Activated CD4-positive, alpha-beta T cell treated with anti-CD3 and anti-CD28 coated beads for 24 hours (primary cell): ENCODE data around the gene ARFGAP3.
A peak's percentile ranks its signal among the peaks of the same experiment; 100 is the strongest.

Experiments
- DNase-seq, 2 donors: peaks; one replicate each; pipeline ENCODE4 v3.0.0-alpha.2; 2020; ENCODE audit warnings: low read depth in 2 of 2

ARFGAP3 gene

GRCh38 chr22:42883970-42884369, 26.9 kb upstream of the ARFGAP3 start:
- DNase-seq: no peak

- no peak for DNase-seq
Measured at GRCh38 chr22:42883121-42883520, 26.0 kb upstream of the ARFGAP3 start.

DNA sequence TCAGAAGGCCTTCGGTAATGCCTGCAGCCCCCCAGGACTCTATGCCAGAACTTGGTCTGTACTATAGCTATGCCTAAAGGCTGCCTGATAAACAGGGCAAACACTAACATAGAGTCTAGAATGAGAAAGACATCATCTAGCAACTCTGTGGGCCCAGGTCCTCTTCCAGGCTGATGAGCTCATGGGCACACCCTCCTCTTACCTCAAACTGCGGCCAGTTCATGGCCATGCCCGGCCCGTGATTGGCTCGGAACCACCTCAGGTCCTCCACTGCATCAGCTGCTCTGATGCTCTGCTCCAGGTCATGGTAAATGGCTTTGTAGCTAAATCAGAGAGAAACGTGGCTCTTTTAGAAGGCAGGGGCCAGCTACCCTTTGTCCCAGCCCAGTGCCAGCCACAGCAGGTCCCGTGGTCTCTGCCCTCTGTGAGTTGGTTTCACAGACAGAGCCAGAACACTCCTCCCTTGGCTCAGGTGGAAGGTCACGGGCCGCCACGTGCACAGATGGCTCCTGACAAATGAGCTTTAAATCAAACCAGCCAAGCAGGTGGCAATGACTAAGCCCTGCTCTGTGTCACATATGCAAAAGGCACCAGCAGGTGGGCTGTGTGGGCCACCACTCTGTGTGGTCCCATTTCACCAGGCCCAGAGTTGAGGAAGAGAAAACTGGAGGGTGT, 25.0 kb upstream of the ARFGAP3 start:
- DNase-seq: no peak

DNA sequence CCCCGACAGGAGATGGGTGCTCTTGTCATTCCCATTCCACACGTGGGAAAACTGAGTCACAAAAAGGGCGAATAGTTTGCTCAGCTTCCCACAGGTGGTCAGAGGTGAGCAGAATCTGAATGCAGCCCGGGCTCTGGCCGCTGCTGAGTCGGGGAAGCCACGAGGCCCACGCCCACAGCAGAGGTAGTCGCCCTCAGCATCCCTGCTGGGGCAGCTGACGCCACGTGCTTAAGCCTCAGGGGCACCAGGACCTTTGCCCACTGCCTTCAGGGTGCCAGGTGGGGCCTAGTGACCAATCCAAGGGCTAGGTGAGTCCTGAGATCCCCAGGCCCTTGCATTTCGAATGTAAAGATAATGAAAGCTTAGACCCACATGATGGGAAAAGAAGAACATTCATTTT, 24.2 kb upstream of the ARFGAP3 start:
- no peak for DNase-seq

- DNase-seq: no peak
Measured at GRCh38 chr22:42880815-42881214, 23.7 kb upstream of the ARFGAP3 start.

DNA sequence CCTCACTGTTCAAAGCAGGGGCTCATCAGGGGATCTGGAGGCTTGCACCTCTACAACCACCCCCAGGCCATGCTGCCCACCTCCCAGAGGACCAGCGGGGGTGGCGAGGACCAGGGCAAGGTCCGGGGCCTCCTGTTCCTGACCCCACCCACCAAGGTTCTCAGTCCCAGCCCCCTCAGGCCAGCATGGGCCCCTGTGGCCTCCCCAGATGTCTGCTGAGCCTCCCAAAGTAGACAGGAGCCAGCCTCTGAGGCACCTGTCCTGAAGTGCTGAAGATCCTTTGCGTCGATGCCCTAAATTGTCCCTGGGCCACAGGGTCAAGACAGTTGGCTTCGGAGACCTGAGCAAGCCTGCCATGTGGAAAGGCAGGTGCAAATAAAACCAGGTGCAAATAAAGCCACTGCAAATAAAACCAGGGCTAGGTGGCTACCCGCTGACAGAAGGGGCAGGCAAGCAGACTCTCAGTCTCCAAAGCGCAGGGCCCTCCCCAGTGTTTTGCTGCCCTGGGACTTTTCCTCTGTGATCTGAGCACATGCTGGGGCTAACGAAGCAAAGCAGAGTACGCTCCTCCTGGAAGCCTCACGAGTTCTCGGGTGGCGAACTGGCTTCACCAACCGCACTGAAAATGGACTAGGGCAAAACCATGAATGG, 22.4 kb upstream of the ARFGAP3 start:
- DNase-seq: no peak

GRCh38 chr22:42878561-42879305, 21.7 kb upstream of the ARFGAP3 start:
- no peak for DNase-seq

- no peak for DNase-seq
Measured at GRCh38 chr22:42877597-42878340, 20.7 kb upstream of the ARFGAP3 start.

- no peak for DNase-seq
Measured at GRCh38 chr22:42877158-42877557, 20.1 kb upstream of the ARFGAP3 start.

DNA sequence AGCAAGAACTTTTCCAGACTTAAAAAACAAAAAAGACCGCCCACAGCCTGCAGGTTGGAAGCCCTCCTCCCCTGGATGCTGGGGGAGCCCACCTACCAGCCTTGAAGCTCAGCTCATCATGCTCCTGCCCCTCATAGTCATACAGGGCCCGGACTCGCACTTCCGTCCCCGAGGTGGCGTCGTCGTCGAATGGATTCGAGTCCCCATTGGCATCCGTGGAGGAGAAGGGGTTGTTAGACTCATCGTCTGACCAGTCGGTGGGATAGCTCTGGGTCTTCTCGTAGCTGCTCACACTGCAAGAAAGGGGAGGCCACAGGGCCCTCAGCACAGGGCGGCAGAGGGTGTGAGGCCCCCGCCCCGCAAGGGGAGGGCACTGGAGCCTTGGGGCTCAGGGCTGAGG, 19.0 kb upstream of the ARFGAP3 start:
- no peak for DNase-seq

- DNase-seq: no peak
Measured at GRCh38 chr22:42874010-42874409, 16.9 kb upstream of the ARFGAP3 start.

DNA sequence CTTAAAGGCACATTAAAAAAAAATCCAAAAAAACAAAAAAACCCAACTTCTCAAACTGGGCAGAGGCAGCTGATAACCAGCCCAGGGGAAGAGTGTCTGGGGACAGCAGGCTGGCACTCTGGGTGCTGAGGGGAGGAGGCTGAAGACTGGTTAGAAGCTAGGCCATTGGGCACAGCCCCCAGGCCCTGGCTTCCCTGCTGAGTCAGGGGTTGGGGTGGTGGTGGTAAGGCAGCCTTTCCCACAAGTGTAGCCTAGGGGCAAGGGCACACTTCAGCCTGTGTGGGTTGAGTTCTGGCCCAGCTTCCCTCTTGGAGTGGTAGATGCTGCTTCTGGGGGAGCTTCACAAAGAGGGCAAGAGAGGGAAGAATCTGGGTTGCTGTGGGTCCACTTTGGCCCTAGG, 16.3 kb upstream of the ARFGAP3 start:
- DNase-seq: no peak

DNA sequence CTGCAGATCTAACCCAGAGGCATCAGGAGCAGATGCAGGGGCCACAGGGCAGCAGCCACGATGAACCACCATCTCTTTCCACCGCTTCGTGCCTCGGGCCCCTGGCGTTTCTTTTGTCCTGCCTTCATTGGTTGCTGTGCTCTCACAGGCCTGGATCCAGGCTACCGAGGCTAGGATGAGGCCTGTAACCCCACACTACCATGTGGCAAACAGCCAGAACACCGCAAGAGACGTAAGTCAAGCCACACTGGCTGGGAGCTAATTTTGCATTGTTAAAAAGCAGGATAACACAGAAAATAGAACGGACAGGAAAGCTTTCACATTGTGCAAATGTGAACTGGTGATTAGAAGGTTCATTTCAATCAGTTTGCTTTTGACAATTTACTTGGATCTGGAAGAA, 15.7 kb upstream of the ARFGAP3 start:
- no peak for DNase-seq

DNA sequence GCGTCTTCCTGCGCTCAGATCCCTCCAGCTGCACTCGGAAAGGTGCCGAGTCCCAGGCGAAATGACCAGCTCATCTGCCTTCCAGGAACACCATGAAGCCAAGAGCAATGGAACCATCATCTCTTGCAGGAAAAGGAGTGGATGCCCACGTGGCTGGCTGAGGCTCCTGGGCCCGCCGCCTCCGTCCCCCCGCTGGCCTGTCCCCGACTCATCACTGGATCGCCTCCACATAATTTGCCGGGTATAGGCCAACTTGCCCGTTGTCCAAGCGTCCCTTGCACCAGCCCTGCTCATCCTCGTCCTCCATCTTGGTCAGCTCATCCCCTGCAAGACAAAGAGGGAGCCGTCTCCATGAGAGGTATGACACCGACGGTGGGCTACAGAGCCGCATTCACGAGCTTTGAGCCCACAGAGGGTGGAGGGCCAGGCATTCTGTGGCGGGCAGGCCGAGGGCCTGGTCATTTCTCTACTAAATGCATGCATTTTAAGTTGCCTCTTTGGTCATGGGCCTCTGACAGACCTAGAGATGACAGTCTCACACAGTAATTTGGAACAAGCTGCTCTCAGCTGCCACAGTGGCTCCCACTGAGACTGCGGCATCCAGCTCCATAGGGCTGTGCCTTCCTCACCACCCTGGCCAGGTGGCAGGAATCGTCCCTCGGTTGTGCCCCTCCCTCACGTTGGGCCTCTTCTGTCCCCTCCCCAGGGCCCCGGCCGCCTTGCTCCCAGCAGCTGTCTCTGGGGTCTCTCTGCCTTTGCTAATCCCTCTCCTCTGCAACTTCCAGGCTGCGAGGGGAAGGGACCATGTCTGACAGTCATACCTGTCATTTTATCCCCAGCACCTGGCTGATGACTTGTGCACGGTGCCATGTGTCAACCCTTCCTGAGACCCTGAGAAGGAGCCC, 14.3 kb upstream of the ARFGAP3 start:
- DNase-seq: no peak

- no peak for DNase-seq
Measured at GRCh38 chr22:42869888-42870480, 12.9 kb upstream of the ARFGAP3 start.

- no peak for DNase-seq
Measured at GRCh38 chr22:42869463-42869862, 12.4 kb upstream of the ARFGAP3 start.

DNA sequence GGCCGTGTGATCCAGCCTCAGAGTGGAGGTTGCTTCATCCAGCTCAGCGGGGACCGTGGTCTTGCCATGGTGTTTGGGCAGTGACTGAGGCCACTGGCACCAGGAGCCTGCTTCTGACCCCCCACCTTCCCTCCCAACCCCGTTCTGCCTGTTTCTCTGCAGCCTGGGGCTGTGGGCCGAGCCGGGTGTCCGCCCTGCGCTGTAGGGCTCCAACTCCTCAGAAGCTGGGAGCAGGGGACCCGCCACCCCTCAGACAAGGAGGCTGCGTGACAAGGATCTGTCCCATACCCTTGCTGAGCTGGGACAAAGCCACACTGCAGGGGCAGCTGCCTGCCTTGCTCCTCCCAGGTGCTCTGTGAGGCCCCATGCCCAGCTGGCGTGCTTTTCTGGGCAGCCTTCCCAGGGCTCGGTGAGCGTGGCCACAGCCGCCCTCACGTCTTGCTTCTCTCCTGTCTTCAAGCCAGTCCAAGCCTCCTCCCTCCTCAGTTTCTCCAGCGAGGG, 11.7 kb upstream of the ARFGAP3 start:
- no peak for DNase-seq

GRCh38 chr22:42866100-42866499, 9.0 kb upstream of the ARFGAP3 start:
- DNase-seq: no peak

DNA sequence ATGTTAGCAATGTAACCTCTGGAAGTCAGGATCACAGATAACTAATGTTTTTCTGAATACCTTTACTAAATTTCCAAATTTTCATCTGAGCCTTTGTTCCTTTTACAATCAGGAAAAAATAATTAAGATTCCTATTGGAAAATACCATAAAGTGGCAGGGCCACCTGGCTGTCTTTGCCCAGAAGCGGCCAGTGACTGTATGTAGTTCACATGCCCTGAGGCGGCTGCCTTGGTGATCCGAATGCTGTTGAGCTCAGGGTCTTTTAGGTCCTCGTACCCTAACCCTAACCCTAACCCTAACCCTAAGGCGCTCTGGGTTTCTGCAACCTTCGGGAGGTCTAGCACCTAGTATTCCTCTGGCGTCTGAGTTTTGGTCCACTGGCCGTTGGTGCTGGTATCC, 8.5 kb upstream of the ARFGAP3 start:
- DNase-seq: no peak

GRCh38 chr22:42863349-42863961, 6.4 kb upstream of the ARFGAP3 start:
- peak in 1 of 2 donors; percentile 50 for DNase-seq
